Trophoblast cell (in vitro differentiated cells and primary cell): ENCODE data around the gene PHF3.

Experiments used
- DNase-seq, 2 donors: peaks; one replicate each; pipeline ENCODE4 v3.0.0-alpha.2; 2016
- H2AFZ ChIP-seq: 2 replicates; pipeline ENCODE4 v1.6.1; 2013; ENCODE audit warnings: low read length, moderate library complexity, mild to moderate bottlenecking; ENCODE audit not compliant: insufficient read depth, poor library complexity
- H2AK5ac ChIP-seq: 2 replicates; pipeline ENCODE4 v1.6.1; 2013; ENCODE audit warnings: mild to moderate bottlenecking, low read length
- H2BK120ac ChIP-seq: 2 replicates; pipeline ENCODE4 v1.6.1; 2013; ENCODE audit warnings: low read length, mild to moderate bottlenecking, moderate library complexity; ENCODE audit not compliant: insufficient read depth, poor library complexity
- H2BK12ac ChIP-seq: 2 replicates; pipeline ENCODE4 v1.6.1; 2013; ENCODE audit warnings: mild to moderate bottlenecking, low read length, moderate library complexity
- H2BK5ac ChIP-seq: 2 replicates; pipeline ENCODE4 v1.6.1; 2013; ENCODE audit warnings: low read length, low read depth, moderate library complexity, mild to moderate bottlenecking; ENCODE audit not compliant: poor library complexity
- H3K14ac ChIP-seq: 2 replicates; pipeline ENCODE4 v1.6.1; 2013; ENCODE audit warnings: mild to moderate bottlenecking, low read length
- H3K18ac ChIP-seq: 2 replicates; pipeline ENCODE4 v1.6.1; 2013; ENCODE audit warnings: mild to moderate bottlenecking, low read length
- H3K23ac ChIP-seq: 2 replicates; pipeline ENCODE4 v1.6.1; 2013; ENCODE audit warnings: low read length
- H3K27ac ChIP-seq: 2 replicates; pipeline ENCODE4 v1.5.1; 2013; ENCODE audit warnings: low read depth, mild to moderate bottlenecking, inconsistent platforms, low read length, moderate library complexity
- H3K27me3 ChIP-seq: 2 replicates; pipeline ENCODE4 v1.6.1; 2013; ENCODE audit warnings: inconsistent platforms, mild to moderate bottlenecking, low read length, moderate library complexity; ENCODE audit not compliant: insufficient read depth
- H3K36me3 ChIP-seq, 2 experiments: 1 replicate in 1 of 2; 2 replicates in 1 of 2; pipeline ENCODE4 v1.6.1; 2013; ENCODE audit warnings: low read length in 2 of 2, mild to moderate bottlenecking in 2 of 2, moderate library complexity in 1 of 2; ENCODE audit not compliant: insufficient read depth in 2 of 2, control insufficient read depth in 1 of 2
- H3K4ac ChIP-seq: 2 replicates; pipeline ENCODE4 v1.6.1; 2013; ENCODE audit warnings: low read depth, mild to moderate bottlenecking, low read length, moderate library complexity
- H3K4me1 ChIP-seq, 2 experiments: 1 replicate in 1 of 2; 2 replicates in 1 of 2; pipeline ENCODE4 v1.6.1; 2013; ENCODE audit warnings: low read length in 2 of 2, mild to moderate bottlenecking in 2 of 2, moderate library complexity in 1 of 2; ENCODE audit not compliant: insufficient read depth in 2 of 2, control insufficient read depth in 1 of 2
- H3K4me2 ChIP-seq: 2 replicates; pipeline ENCODE4 v1.6.1; 2013; ENCODE audit warnings: inconsistent platforms, mild to moderate bottlenecking, low read length, moderate library complexity
- H3K4me3 ChIP-seq: 2 replicates; pipeline ENCODE4 v1.5.1; 2013; ENCODE audit warnings: mild to moderate bottlenecking, low read depth, low read length, inconsistent platforms
- H3K79me1 ChIP-seq: one replicate; pipeline ENCODE4 v1.6.1; 2013; ENCODE audit warnings: low read length
- H3K79me2 ChIP-seq: 2 replicates; pipeline ENCODE4 v1.6.1; 2013; ENCODE audit warnings: low read length, mild to moderate bottlenecking; ENCODE audit not compliant: control insufficient read depth, insufficient read depth, poor library complexity
- H3K9ac ChIP-seq: 2 replicates; pipeline ENCODE4 v1.6.1; 2013; ENCODE audit warnings: mild to moderate bottlenecking, low read length
- H3K9me3 ChIP-seq: 2 replicates; pipeline ENCODE4 v1.6.1; 2013; ENCODE audit warnings: low read depth, mild to moderate bottlenecking, control low read depth, inconsistent platforms, low read length; ENCODE audit not compliant: insufficient read depth
- H4K12ac ChIP-seq: 2 replicates; pipeline ENCODE4 v1.6.1; 2013; ENCODE audit warnings: low read depth, mild to moderate bottlenecking, low read length, moderate library complexity
- H4K8ac ChIP-seq: 2 replicates; pipeline ENCODE4 v1.6.1; 2013; ENCODE audit warnings: low read depth, mild to moderate bottlenecking, low read length, moderate library complexity
- H4K91ac ChIP-seq: one replicate; pipeline ENCODE4 v1.6.1; 2013; ENCODE audit warnings: low read depth, mild to moderate bottlenecking, low read length, moderate library complexity
- WGBS: extraction: QIAGEN DNeasy Blood & Tissue Kit; methylation state at CpG from one replicate; pipeline ENCODE4 v1.1.7; 2013; ENCODE audit warnings: missing lambda C conversion rate; ENCODE audit not compliant: insufficient read length, insufficient coverage; ENCODE audit errors: extremely low coverage; 5-methylcytosine and 5-hydroxymethylcytosine counted together

The PHF3 gene

DNA sequence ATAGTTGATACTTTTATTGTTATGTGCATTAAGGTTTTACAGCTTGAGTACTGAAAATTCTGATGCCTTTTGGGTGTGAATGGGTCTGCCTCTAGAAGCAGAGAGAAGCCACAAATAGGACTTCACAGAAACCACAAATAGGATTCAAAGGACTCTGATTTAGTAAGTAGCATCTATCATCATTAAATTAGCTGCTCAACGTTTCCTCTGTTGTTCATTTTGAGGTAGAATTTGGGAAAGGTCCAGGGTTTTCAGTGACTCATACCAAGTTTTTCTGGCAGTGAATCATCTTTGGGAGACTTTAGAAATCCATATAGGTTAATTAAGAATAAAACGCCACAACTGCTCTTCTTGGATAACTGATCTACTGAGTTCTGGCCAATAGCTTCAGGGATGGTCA is 105.1 kb downstream of the PHF3 start:
- Histone ChIP-seq H3K79me1 (no peaks in the 10 kb centered on the region), H3K14ac (no peak overlapping the region), H3K18ac (no peak overlapping the region), H2BK120ac (no peak overlapping the region), H3K9me3 (no peaks in the 10 kb centered on the region), H4K91ac (no peak overlapping the region), H3K27ac (no peak overlapping the region), H2AK5ac (no peak overlapping the region), H3K23ac (no peak overlapping the region), H3K27me3 (no peaks in the 10 kb centered on the region), H4K8ac (no peak overlapping the region), H2BK5ac (no peak overlapping the region), H3K36me3 (no peaks in the 10 kb centered on the region), H3K4me2 (no peak overlapping the region), H3K79me2 (no peaks in the 10 kb centered on the region), H3K4ac (no peak overlapping the region), H3K9ac (no peak overlapping the region), H2AFZ (no peak overlapping the region), H4K12ac (no peak overlapping the region), H3K4me3 (no peak overlapping the region), H2BK12ac (no peak overlapping the region), H3K4me1 (peaks cover 0 to 3% of the 10 kb centered on the region in 2 experiments)
- DNase-seq = no peak
- WGBS = no CpG with 5 or more reads among the region's 2 CpGs

DNA sequence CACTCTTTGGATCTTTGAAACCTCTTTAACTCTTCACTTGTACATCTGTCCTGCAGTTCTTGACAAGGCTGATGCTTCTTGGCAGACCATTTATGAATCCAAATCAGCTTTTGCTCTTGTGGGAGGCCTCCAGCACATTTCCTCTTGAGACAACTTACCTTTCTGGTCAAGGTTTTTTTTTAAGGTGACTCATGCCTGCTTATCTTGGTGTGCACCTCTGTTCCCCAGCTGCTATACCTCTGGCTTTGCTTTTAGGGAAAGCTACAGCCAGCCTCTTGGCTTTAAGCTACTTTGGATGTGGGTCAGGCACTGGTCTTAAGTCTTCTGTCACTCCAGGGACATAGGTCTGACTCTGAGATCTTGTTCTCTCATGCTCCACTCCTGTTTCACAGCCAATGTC is 106.5 kb downstream of the PHF3 start:
- Histone ChIP-seq H3K4ac (no peak overlapping the region), H4K12ac (no peak overlapping the region), H2AFZ (no peak overlapping the region), H2BK120ac (no peak overlapping the region), H3K27ac (no peak overlapping the region), H4K8ac (no peak overlapping the region), H3K9me3 (no peaks in the 10 kb centered on the region), H2AK5ac (no peak overlapping the region), H3K27me3 (no peaks in the 10 kb centered on the region), H3K36me3 (no peaks in the 10 kb centered on the region), H3K23ac (no peak overlapping the region), H3K4me2 (no peak overlapping the region), H3K79me2 (no peaks in the 10 kb centered on the region), H3K18ac (no peak overlapping the region), H3K79me1 (no peaks in the 10 kb centered on the region), H3K4me3 (no peak overlapping the region), H3K4me1 (peaks cover 0 to 3% of the 10 kb centered on the region in 2 experiments), H2BK5ac (no peak overlapping the region), H4K91ac (no peak overlapping the region), H3K14ac (no peak overlapping the region), H2BK12ac (no peak overlapping the region), H3K9ac (no peak overlapping the region)
- DNase-seq = no peak

- Histone ChIP-seq H3K27ac (no peak overlapping the region), H3K14ac (no peak overlapping the region), H3K9me3 (no peaks in the 10 kb centered on the region), H3K79me1 (no peaks in the 10 kb centered on the region), H3K4me1 (peaks cover 0 to 3% of the 10 kb centered on the region in 2 experiments), H2BK120ac (no peak overlapping the region), H3K4me2 (no peak overlapping the region), H3K23ac (no peak overlapping the region), H3K79me2 (no peaks in the 10 kb centered on the region), H3K36me3 (no peaks in the 10 kb centered on the region), H3K4me3 (no peak overlapping the region), H4K8ac (no peak overlapping the region), H2BK5ac (no peak overlapping the region), H3K18ac (no peak overlapping the region), H2AFZ (no peak overlapping the region), H4K12ac (no peak overlapping the region), H3K9ac (no peak overlapping the region), H3K27me3 (no peaks in the 10 kb centered on the region), H2AK5ac (no peak overlapping the region), H2BK12ac (no peak overlapping the region), H4K91ac (no peak overlapping the region), H3K4ac (no peak overlapping the region)
- DNase-seq = no peak
These were observed 108.1 kb downstream of the PHF3 start for GRCh38 chr6:63743691-63744090.

DNA sequence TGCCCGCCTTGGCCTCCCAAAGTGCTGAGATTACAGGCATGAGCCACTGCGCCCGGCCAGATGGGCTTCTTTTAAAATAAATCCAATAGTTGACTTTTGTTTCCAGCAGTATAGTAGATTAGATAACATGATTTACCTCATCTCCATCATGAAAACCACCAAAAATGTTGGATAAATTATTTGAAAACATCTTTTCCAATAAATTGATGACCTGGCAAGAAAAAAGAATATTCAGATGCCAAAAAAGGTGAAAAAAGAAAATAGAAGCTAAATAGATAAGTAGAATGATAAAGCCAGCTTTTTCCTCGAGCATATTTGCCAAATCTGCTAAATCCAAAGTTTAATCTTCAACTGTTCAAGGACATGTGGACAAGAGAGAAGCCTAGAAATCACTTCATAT is 109.2 kb downstream of the PHF3 start:
- no peak overlapping the region for H4K8ac ChIP-seq
- H3K4me2 ChIP-seq = no peak overlapping the region
- no peaks in the 10 kb centered on the region for H3K9me3 ChIP-seq
- H3K36me3 ChIP-seq = no peaks in the 10 kb centered on the region
- DNase-seq = no peak
- no peak overlapping the region for H3K9ac ChIP-seq
- H2BK120ac ChIP-seq = no peak overlapping the region
- no peaks in the 10 kb centered on the region for H3K79me2 ChIP-seq
- H2AK5ac ChIP-seq = no peak overlapping the region
- peaks cover 0 to 3% of the 10 kb centered on the region in 2 experiments for H3K4me1 ChIP-seq
- no CpG with 5 or more reads among the region's 4 CpGs for WGBS
- no peak overlapping the region for H3K27ac ChIP-seq
- H3K18ac ChIP-seq = no peak overlapping the region
- H3K27me3 ChIP-seq = no peaks in the 10 kb centered on the region
- no peak overlapping the region for H3K4ac ChIP-seq
- H4K91ac ChIP-seq = no peak overlapping the region
- no peak overlapping the region for H3K4me3 ChIP-seq
- H4K12ac ChIP-seq = no peak overlapping the region
- H3K79me1 ChIP-seq = no peaks in the 10 kb centered on the region
- H3K14ac ChIP-seq = no peak overlapping the region
- H2AFZ ChIP-seq = no peak overlapping the region
- H2BK5ac ChIP-seq = no peak overlapping the region
- H3K23ac ChIP-seq = no peak overlapping the region
- no peak overlapping the region for H2BK12ac ChIP-seq

DNA sequence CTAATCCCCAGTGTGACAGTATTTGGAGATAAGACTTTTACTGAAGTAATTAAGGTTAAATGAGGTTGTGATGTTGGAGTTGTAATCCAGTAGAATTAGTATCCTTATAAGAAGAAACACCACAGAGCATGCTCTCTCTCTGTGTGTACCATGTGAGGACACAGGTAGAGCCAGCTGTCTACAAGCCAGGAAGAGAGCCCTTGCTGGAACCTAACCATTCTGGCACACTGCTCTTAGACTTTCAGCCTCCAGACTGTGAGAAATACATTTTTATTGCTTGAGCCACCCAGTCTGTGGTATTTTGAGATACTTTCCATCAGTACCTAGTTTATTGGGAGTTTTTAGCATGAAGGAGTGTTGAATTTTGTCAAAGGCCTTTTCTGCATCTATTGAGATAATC is 110.2 kb downstream of the PHF3 start:
- Histone ChIP-seq H4K8ac (no peak overlapping the region), H3K18ac (no peak overlapping the region), H3K27ac (no peak overlapping the region), H3K4ac (no peak overlapping the region), H2AFZ (no peak overlapping the region), H3K4me3 (no peak overlapping the region), H2BK120ac (no peak overlapping the region), H3K23ac (no peak overlapping the region), H3K9ac (no peak overlapping the region), H2BK12ac (no peak overlapping the region), H4K12ac (no peak overlapping the region), H4K91ac (no peak overlapping the region), H3K36me3 (no peaks in the 10 kb centered on the region), H2AK5ac (no peak overlapping the region), H3K79me1 (no peaks in the 10 kb centered on the region), H3K14ac (no peak overlapping the region), H3K9me3 (no peaks in the 10 kb centered on the region), H3K4me1 (peaks cover 0 to 3% of the 10 kb centered on the region in 2 experiments), H3K27me3 (no peaks in the 10 kb centered on the region), H3K79me2 (no peaks in the 10 kb centered on the region), H2BK5ac (no peak overlapping the region), H3K4me2 (no peak overlapping the region)
- no peak for DNase-seq
